DLD1 (cell line): Measurements from ENCODE around the gene MAP1LC3C.

Source experiments
- in situ Hi-C: cut with HindIII; loops from 2 replicates; pipeline ENCODE4 v1.10.0; 2017; ENCODE audit warnings: low sequenced_read_pairs

MAP1LC3C gene

GRCh38 chr1:241999026-241999425, at the start of gene MAP1LC3C:
TSS of gene MAP1LC3C (minus strand) at chr1:241999098. CDS start at chr1:241999008, 90 bp downstream.
- in situ Hi-C loops: no loop called here

GRCh38 chr1:242043165-242043564, 44.3 kb upstream of the MAP1LC3C start:
- in situ Hi-C loops: no loop called here

GRCh38 chr1:242034392-242034791, 35.5 kb upstream of the MAP1LC3C start:
- in situ Hi-C loops: no loop called here

GRCh38 chr1:242033447-242033846, 34.5 kb upstream of the MAP1LC3C start:
- in situ Hi-C loops: no loop called here

GRCh38 chr1:242030071-242030470, 31.2 kb upstream of the MAP1LC3C start:
- in situ Hi-C loops: no loop called here

- in situ Hi-C loops: no loop called here
These were observed 26.8 kb upstream of the MAP1LC3C start for GRCh38 chr1:242025681-242026080.

- in situ Hi-C loops: no loop called here
These were observed 24.9 kb upstream of the MAP1LC3C start for GRCh38 chr1:242023805-242024204.

GRCh38 chr1:242019018-242019417, 20.1 kb upstream of the MAP1LC3C start:
- in situ Hi-C loops: no loop called here

GRCh38 chr1:242017580-242018233, 18.8 kb upstream of the MAP1LC3C start:
- in situ Hi-C loops: no loop called here

GRCh38 chr1:242016479-242016878, 17.6 kb upstream of the MAP1LC3C start:
- in situ Hi-C loops: no loop called here

GRCh38 chr1:242011894-242012660, 13.2 kb upstream of the MAP1LC3C start:
- in situ Hi-C loops: no loop called here

- in situ Hi-C loops: no loop called here
These were observed 10.1 kb upstream of the MAP1LC3C start for GRCh38 chr1:242008826-242009495.

- in situ Hi-C loops: no loop called here
These were observed 8.1 kb upstream of the MAP1LC3C start for GRCh38 chr1:242006976-242007375.

GRCh38 chr1:242005866-242006535, 7.1 kb upstream of the MAP1LC3C start:
- in situ Hi-C loops: no loop called here

- in situ Hi-C loops: no loop called here
These were observed 6.0 kb upstream of the MAP1LC3C start for GRCh38 chr1:242004751-242005495.

GRCh38 chr1:242002510-242002909, 3.6 kb upstream of the MAP1LC3C start:
- in situ Hi-C loops: no loop called here

- in situ Hi-C loops: no loop called here
These were observed 3.2 kb upstream of the MAP1LC3C start for GRCh38 chr1:242002072-242002471.

GRCh38 chr1:242000434-242000833, 1.5 kb upstream of the MAP1LC3C start:
- in situ Hi-C loops: no loop called here

GRCh38 chr1:241998412-241998921, 431 bp downstream of the MAP1LC3C start:
- in situ Hi-C loops: no loop called here

GRCh38 chr1:241997401-241997998, 1.4 kb downstream of the MAP1LC3C start:
- in situ Hi-C loops: no loop called here
